ENCODE data around the gene TM4SF18.
"Not testable (repeated sequence)": the region's sequence is repeated elsewhere in the genome, so short reads cannot be mapped to it uniquely, and the experiment has no call there.

TM4SF18 gene, protein sequence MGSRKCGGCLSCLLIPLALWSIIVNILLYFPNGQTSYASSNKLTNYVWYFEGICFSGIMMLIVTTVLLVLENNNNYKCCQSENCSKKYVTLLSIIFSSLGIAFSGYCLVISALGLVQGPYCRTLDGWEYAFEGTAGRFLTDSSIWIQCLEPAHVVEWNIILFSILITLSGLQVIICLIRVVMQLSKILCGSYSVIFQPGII

DNA sequence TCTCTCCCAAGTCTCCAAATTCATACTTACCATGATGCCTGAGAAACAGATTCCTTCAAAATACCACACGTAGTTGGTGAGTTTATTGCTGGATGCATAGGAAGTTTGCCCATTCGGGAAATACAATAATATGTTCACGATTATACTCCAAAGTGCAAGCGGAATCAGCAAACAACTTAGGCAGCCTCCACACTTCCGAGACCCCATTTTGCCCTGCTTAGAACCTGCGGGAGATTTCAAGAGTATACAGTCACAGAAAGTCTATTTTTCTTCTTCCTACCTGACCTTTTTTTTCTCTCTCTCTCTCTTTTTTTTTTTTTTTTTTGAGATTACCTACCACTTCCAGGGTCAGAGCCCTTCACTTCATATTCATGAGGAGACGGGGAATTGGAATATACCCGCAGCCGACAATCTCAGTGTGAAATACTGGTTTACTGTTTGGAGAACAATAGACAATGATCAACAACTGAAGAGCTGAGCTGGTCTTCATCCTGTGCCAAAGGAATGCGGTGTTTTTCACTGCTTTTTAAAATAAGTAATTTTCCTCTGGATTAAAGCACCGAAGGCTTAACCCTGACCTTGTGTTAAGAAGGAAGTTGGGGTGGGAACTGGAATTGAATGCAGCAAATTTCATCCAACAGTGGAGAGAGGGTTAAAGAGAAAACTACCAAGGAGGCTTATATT, at the start of gene TM4SF18:
Gene TM4SF18, minus strand, starts transcription at position 461 of the 684 bp plus-strand sequence. Its CDS starts 254 bp downstream, at position 207.
- no peak for DNase-seq

GRCh38 chr3:149382518-149382917, 49.1 kb upstream of the TM4SF18 start:
- DNase-seq: no peak

DNA sequence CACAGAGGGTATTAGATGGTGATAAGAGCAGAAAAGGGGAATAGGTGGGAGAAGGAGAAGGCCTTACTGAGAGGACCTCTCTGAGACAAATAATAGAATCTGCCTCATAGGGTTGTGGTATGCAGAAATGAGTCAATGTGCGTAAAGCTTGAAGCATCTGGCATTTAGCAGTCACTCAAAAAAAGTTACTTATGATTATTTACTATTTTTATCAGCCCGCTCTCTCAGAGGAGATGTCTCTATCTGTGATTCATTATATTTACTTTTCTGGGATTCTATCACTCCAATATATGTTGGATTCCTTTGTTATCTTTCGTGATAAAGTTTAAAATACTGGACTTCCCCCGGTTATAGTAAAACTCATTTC, 48.6 kb upstream of the TM4SF18 start:
- no peak for DNase-seq

GRCh38 chr3:149381173-149382100, 48.0 kb upstream of the TM4SF18 start:
- DNase-seq: no peak

GRCh38 chr3:149380220-149380619, 46.8 kb upstream of the TM4SF18 start:
- DNase-seq: not testable (repeated sequence)

GRCh38 chr3:149378478-149379309, 45.3 kb upstream of the TM4SF18 start:
- no peak for DNase-seq

DNA sequence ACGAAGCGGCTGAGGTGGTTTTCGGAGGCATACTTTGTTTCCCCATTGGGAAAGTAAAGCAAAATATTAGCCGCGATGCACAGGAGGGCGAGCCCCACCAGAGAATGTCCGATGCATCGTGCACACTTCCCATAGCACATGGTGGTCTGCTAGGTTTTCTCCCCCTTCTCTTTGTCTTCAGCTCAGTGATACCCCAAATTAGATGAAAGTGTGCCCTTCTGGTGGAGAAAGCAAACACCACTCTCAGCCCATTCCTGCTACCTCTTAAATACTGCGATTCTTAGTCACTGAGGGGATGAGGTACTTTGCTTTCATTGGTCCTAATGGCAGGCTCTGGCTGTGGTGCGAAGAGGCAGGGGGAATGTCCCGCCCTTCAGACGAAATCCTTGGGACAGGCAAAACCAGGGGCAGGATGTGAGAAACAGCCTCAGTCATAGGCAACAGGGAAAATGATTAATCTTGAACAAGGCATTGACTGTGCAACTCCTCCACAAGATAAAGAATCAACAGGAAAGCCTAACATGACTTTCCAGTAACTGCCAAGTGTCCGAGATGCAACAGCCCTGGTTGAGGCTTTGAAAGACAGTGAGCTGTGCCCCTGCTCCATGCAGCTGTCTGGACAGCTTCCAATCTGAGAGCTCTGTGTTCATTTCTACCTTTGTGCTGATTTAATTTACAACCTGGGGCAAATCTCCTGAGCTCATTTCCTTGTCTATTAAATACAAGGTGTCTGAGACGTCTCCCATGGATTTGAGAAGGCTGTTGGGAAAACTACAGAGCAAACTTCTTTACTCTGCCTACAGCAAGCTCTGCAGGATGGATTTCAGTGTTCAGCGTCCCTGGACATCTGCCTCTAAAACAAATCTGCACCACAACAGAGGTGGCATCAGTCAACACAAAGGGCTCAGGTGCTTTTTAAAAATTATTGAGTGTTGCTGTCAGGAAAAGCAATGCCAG, 44.2 kb upstream of the TM4SF18 start, which contains the start of gene TM4SF1:
Gene TM4SF1, minus strand, starts transcription at position 242 of the 957 bp plus-strand sequence. Its CDS starts 102 bp downstream, at position 140.
- DNase-seq: no peak

DNA sequence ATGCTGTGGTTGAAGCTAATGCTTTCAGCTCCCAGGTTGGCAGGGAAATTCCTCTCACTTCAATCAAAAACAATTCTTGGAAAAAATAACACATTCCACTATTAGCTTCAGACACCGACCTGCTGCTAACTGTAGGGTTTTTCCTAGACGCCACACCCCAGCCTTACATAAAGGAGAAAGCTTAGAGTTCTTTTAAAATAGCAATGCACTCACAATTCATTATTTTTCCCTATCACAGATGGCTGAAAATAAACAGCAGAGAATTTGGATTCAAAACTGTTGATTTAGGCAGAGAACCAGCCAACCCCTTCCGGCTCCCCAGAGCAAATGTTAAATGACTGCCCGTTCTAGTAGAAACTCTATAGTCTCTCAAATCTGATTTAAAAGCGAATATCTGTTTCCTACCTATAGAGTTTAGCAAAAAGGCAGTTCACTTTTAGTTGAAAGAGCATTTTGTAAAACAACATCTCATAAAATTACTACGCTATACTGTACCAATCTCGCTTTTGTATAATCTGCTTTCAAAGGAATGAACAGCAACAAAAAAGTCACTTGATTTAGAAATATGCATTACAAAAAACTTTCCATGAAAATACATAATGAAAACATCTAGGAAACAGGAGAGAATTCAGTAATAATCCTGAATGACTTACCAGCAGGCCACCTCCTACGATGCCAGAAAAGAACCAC, 43.4 kb upstream of the TM4SF18 start:
- DNase-seq: no peak

DNA sequence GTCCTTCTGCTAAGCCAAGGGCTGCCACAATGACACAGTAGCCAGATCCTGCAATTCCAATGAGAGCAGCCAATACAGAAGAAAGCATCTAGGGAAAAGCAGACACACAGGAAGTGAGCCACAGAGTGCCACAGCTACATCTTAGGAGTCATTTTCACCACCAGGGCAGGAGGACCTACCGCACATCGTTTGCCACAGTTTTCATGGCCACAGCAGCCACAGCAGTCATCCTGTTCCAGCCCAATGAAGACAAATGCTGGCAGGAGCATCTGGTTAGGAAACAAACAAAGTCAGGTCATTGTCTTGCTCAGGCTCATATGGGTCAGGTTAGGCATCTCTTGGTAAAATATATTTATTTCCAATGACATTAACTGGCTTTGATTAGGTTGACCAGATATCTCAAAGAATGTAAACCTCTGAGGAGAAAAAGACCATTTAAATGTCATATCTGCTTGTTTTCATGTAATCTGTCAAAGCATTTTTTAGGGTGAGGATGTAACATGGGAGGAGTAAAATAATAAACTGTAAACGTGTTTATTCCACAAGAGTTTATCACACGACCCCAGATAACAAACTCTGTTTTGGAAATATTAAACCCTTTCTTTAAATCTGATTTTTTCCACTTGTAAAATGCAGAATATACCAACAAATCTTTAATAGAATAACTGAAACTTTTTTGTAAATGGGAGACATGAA, 42.2 kb upstream of the TM4SF18 start:
- no peak for DNase-seq

- DNase-seq: no peak
Observed at GRCh38 chr3:149374793-149375500, 41.5 kb upstream of the TM4SF18 start.

DNA sequence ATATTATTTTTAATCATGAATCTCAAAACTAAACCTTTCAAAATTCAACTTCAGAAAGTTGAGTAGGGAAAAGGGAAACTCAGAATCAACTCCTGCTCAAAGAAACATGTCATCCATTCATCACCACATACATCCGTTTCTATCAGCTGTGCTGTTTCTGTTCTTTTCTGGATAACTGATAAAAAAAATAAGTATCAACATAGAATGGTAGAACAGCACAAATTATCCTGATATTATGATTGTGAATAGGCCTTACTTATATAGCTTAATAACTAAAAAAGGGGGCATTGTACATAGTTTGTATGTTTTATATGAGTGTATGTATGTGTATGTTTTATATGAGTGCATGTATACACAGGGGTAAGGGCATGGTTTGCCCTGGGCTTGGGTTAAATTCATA, 41.0 kb upstream of the TM4SF18 start:
- DNase-seq: no peak

DNA sequence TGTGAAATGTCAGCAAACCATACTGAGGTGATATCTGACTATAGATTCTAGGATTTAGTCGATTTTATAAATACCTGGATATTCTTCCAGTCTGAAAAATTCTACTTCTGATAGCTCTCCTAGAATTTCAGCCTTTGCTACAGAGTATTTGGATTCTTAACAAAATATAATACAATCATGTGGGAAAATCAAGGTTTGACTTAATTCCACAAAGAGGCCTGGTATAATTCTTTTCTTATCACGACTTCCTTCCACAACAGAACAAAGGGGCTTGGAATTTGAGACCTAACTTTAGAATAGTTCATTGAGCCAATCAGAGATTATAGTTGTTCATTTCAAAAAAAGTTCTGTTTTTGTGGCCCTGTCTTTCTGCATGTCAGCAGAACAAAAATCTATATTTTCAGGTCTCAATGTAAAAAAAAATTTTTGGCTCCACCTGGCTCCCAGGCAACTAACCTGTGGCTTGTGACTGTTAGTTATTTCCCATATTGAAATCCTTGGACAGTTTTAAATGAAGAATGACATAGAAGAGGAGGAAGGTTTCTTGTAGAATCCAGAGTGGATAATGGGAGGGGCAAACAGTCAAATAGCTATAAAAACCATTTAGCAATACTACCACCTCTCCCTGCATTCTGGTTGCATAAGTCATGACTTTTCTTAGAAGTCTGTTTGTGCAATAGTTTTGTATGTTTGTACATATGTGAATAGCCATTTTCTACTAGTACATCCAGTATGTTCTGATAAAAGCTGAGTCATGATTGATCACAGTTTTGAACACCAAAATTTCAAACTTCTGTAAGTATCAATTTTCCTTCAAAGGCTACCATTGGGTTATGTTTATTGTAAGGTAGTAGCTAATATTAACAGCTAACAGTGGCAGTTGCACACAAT, 40.0 kb upstream of the TM4SF18 start:
- no peak for DNase-seq

GRCh38 chr3:149371723-149372114, 38.3 kb upstream of the TM4SF18 start:
- no peak for DNase-seq

GRCh38 chr3:149371001-149371722, 37.7 kb upstream of the TM4SF18 start:
- no peak for DNase-seq

GRCh38 chr3:149369991-149370866, 36.8 kb upstream of the TM4SF18 start:
- DNase-seq: no peak

- DNase-seq: no peak
Observed at GRCh38 chr3:149368674-149369497, 35.5 kb upstream of the TM4SF18 start.
